HG03135 (cell line): ENCODE results near the gene ETV3L.
A peak's percentile ranks its signal among the peaks of the same experiment; 100 is the strongest.

ENCODE experiments used
- ATAC-seq: cut with Tn5 transposase; IDR thresholded peaks from one replicate; pipeline ENCODE4 v1.9.1; 2021; ENCODE audit warnings: mild to moderate bottlenecking, moderate library complexity; ENCODE audit not compliant: unreplicated experiment

The ETV3L gene

DNA sequence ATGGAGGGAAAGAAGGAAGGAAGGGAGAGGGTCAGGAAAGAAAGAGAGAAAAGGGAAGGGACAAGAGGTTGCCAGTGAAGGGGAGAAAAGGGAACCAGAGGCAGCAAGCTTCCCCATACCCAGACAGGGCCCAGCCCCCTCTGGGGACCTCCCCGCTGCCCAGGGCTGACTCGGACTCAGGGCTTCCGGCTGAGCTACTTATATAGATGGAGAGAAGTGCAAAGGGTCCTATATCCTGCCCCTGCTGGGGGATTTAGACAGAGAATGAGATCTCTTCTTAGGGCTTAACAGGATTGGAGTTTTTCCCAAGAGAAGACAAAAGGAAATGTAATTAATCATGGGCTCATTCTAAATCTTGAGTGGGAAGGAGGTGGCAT is at the start of gene ETV3L:
TSS of gene ETV3L (minus strand) at position 176 of the 377 bp plus-strand sequence. CDS start 285 bp downstream, outside the sequence.
- no peak for ATAC-seq

- no peak for ATAC-seq
Observed at GRCh38 chr1:157147906-157148700, 48.5 kb upstream of the ETV3L start.

GRCh38 chr1:157147037-157147436 is 47.4 kb upstream of the ETV3L start:
- ATAC-seq, result no peak

DNA sequence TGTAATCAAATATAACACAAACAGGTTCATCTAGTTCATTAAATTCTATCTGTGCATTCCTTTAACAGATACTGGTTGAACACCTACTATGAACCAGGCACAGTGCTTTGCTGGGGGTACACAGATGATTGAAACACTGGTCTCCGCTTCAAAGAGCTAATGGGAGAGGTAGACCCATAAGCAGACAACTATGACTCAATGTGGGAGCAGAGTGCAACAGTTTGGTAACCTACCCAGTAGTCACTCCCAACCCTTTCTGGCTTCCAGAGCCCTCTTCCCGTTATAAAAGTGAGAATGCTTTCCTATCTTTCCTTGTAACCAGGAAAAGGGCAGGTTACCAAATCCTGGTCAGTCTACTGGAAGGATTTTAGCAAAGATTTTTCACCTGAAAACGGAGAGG is 46.6 kb upstream of the ETV3L start:
- no peak for ATAC-seq

DNA sequence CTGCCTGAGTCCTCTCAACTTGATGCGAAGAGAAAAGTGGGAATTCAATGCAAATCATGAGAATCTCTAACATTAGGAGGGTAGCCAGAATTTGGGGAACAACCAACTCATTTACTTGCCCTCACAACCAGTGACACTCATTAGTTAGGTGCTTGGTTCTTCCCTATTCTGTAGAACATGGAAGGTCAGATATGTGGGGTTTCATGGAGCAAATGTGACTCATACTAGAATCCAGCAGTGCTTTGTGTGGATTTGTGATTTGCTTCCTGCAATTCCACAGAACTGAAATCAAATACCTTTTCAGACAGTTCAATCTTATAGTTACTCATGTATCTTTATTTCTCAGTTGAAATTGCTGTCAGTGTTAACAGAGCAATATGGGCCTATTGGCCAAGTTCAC is 45.5 kb upstream of the ETV3L start:
- ATAC-seq, result no peak

DNA sequence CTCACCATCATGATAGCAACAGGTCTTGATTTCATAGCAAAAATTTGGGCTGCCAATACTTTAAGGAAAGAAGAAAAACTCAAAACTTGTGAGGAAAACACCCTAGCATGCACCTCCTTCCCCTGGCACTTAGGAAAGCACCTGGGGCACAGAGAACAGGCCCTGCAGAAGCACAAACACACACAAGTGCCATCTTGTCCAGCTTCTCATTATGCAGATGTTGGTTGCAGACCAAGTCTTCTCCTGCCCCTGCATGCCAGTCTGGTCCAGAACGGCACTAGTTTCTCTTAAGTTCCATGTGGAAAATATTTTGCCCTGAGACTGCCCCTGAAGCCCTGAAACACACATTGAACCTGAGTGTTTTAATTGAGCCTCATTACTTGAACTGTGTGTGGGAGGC is 44.9 kb upstream of the ETV3L start:
- no peak for ATAC-seq

DNA sequence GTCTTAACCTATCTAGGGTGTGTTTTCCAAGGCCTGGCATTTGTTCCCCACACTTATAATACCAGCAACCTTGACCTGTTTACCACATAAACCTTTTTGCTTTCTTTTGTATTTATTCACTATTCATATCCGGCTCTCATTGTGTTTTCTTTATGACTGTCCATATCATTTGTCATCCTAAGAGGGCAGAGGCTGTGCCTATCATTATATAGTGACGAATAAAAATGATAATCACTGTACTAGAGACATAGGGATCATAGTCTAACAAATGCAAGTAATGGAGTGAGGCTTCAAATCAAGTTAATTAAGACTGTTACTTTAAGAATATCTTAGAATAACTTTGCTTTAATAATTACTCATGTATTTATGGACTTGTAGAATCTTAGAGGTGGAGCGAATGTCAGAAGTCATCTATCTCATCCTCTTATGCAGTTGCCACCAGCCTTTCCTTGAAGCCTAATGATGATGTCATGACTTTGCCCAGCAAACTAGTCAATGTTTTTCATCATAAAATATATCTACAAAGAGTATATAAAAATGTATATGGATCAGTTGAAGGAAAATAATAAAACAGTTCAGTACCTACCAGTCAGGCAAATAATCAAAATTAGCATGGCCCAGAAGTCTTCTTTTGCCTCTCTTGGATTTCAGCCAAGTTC is 43.3 kb upstream of the ETV3L start:
- no peak for ATAC-seq

DNA sequence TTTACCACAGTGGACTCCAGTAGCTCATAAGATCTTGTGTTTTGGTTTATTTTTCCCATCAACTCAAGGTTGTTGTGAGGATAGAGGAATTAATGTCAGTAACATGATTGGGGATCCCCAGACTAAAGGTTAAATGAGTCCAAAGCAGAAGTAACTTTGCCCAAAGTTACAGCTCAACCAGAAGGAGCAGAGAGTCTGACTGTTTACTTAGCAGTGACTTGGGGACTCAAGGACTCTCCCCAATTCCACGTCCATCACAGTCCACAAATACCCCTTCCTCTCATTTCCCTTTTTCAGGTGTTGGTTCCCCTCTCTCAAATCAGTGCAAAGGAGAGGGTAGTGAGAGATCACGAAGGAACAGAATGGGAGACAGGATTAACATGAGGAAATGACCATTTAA is 42.6 kb upstream of the ETV3L start:
- no peak for ATAC-seq

- no peak for ATAC-seq
Observed at GRCh38 chr1:157141212-157141855, 41.7 kb upstream of the ETV3L start.

- ATAC-seq, result no peak
Observed at GRCh38 chr1:157140063-157140588, 40.5 kb upstream of the ETV3L start.

DNA sequence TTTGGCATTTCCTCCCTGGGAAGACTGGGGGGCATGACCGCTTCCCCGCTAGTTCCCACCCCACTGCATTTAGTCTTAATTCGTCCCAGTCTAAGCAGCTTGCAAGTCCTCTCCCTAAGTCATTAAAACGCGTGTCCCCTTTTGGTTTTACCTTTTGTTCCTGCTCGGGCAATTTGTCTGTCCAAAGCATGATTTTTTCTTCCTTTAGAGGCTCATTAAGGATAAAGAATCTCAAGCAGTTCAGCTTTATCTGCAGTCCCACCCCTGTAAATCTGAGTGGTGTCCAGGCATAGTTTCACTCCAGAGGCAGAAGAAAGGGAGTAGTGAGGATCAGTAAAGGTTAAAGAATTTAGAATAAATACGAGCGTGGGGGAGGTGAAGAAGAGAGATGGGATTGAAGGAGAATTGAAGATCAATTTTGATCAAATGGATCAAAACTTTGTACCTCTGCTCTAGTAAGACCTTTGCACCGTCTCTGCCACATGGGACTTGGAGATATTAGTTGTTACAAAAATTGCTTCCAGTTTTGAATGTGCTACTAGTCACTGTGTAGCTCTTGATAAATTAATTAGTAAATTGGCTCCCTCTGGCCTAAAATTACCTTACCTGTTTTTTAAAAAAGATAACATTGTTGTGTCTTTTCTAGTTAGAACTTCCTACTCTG is 39.6 kb upstream of the ETV3L start:
- ATAC-seq, result no peak

DNA sequence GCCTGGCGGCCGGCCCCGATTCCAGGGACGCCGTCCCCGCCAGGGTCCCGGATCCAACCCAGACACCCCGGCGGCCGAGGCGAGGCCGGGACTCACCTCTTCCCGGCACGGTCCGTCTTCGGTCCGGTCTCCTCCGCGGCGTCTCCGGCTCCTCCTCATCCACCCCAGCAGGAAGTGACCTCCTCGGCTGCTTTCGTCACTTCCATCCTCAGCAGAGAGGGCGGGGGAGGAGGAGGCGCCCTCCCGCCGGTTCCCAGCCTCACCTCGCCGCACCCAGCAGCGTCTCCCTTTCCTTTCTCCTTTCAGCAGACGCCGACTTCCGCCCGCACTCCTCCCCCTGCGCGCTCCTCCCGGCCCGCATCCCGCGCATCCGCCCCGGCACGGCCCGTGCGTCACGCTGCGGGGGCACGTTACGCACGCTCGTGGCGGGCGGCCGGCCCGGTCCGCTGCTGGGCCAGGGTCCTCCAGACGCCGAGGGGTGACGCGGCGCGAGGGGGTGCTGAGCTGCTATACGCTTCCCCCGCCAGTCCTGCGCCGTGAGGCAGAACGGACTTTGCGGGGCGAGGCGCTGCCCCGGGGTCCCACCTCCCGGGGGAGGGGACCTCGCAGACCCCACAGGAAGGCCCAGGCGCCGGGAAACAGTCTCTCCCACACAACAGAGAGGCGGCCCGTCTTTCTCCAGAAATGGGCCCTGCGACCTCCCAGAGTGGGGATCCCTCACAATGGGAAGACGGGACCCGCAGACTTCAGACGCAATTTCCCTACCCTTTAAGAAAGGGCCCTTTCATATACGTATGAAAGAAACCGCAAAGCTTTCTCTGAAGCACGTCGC is 38.8 kb upstream of the ETV3L start, which contains the start of gene ETV3:
TSS of gene ETV3 (minus strand) at position 176 of the 832 bp plus-strand sequence. CDS start 2,043 bp downstream, outside the sequence.
- ATAC-seq, result peak; percentile 88

GRCh38 chr1:157137408-157138219 is 38.0 kb upstream of the ETV3L start:
- peak; percentile 7 for ATAC-seq

- ATAC-seq, result no peak
Observed at GRCh38 chr1:157137046-157137407, 37.4 kb upstream of the ETV3L start.

DNA sequence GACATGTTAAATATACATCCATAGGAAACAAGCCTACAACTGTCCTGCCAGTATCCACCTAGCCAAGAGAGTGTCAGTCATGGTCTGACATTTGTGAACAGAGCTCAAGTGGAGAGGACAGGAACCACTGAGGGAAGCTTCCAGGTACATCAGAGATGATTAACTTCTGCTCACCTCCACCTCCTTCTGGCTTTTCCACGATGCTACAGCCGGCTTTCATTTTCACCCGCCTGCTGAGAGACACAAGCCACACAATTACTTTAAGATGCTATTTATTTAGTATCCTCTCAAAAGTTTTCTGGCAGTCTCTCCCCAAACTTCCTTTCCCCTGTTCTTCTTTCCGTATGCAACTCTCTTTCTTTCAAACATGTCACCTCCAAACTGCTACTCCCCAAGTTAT is 36.5 kb upstream of the ETV3L start:
- no peak for ATAC-seq

GRCh38 chr1:157135646-157136045 is 36.0 kb upstream of the ETV3L start:
- ATAC-seq, result no peak

DNA sequence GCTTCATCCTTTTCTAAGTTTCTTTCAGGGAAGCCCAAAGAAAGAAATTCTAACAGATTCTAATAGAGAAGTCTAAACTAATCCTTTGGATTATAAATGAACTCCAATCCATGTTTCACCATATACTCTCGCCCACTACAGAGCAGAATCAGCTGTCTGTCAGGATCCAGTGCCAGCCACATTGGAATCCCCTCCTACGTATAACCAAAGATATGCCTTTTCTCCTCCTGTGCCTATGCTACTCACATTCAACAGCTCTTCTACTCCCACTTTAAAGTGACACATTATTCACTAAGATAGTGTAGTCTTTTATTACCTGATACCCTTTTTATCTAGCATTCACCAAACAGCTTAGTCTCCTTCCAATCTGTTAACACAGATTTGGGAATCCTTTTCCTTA is 35.5 kb upstream of the ETV3L start:
- ATAC-seq, result no peak

GRCh38 chr1:157134442-157134841 is 34.8 kb upstream of the ETV3L start:
- no peak for ATAC-seq

- no peak for ATAC-seq
Observed at GRCh38 chr1:157133426-157133825, 33.8 kb upstream of the ETV3L start.
